K562 (cell line): ENCODE results near the gene NEU1. TPM values are rescaled to one million over a fixed set of nuclear protein-coding genes. Genes with fewer than 3 reads are reported as not detected.

Experiments
- BCLAF1 ChIP-seq, 2 experiments: fragments of 450-650 bp in 1 of 2; IDR thresholded peaks; 2 replicates each; pipeline ENCODE4 v1.6.1; 2011 to 2017; ENCODE audit warnings: low read depth in 2 of 2, antibody characterized with exemption in 1 of 2, borderline replicate concordance in 1 of 2, low read length in 1 of 2, mild to moderate bottlenecking in 1 of 2, mixed read lengths in 1 of 2; ENCODE audit not compliant: control insufficient read depth in 1 of 2
- ETV1 ChIP-seq: fragments of 450-650 bp; conservative IDR thresholded peaks from 2 replicates; pipeline ENCODE4 v1.6.1; 2016; ENCODE audit warnings: missing genetic modification characterization, control low read depth, low read depth, missing compliant biosample characterization
- HDAC8 ChIP-seq: fragments of 450-650 bp; IDR thresholded peaks from 2 replicates; pipeline ENCODE4 v1.6.1; 2016; ENCODE audit warnings: mild to moderate bottlenecking, missing genetic modification characterization, moderate library complexity, missing compliant biosample characterization
- HNRNPL ChIP-seq: fragments of 200-400 bp; formaldehyde crosslinking; IDR thresholded peaks from 2 replicates; pipeline ENCODE4 v1.6.1; 2017; ENCODE audit warnings: low read depth, mild to moderate bottlenecking, low read length
- KHSRP ChIP-seq: fragments of 450-650 bp; IDR thresholded peaks from 2 replicates; pipeline ENCODE4 v1.6.1; 2017
- MCM5 ChIP-seq: fragments of 450-650 bp; IDR thresholded peaks from 2 replicates; pipeline ENCODE4 v1.6.1; 2016; ENCODE audit warnings: low read depth
- MLX ChIP-seq, 2 experiments: fragments of 450-650 bp in 1 of 2; sonication (generic) in 1 of 2; formaldehyde crosslinking; conservative IDR thresholded peaks; 2 replicates each; pipeline versions ENCODE4 v1.4.0 to v1.8.1; 2020 to 2022; ENCODE audit warnings: mild to moderate bottlenecking in 1 of 2, missing genetic modification reagents in 1 of 2
- NFXL1 ChIP-seq: fragments of 450-650 bp; formaldehyde crosslinking; IDR thresholded peaks from 2 replicates; pipeline ENCODE4 v1.4.0; 2021; ENCODE audit warnings: mild to moderate bottlenecking
- PHTF2 ChIP-seq: fragments of 250-450 bp; sonication (Bioruptor Pico); IDR thresholded peaks from 2 replicates; pipeline ENCODE4 v1.5.0; 2021; ENCODE audit warnings: mild to moderate bottlenecking
- SPI1 ChIP-seq: IDR thresholded peaks from 2 replicates; pipeline ENCODE4 v1.6.1; 2011; ENCODE audit warnings: low read depth, low read length, control low read depth, borderline replicate concordance
- SRSF1 ChIP-seq: fragments of 200-400 bp; formaldehyde crosslinking; IDR thresholded peaks from 2 replicates; pipeline ENCODE4 v1.6.1; 2017; ENCODE audit warnings: mild to moderate bottlenecking, low read depth, low read length, moderate library complexity
- ZBTB8A ChIP-seq: fragments of 450-650 bp; IDR thresholded peaks from 2 replicates; pipeline ENCODE4 v1.6.1; 2018; ENCODE audit warnings: mild to moderate bottlenecking, moderate library complexity; ENCODE audit not compliant: partially characterized antibody
- ZNF436 ChIP-seq: fragments of 250-450, 450-650 bp; sonication (Bioruptor Pico); formaldehyde crosslinking; IDR thresholded peaks from 2 replicates; pipeline ENCODE4 v1.7.0; 2020; ENCODE audit warnings: mild to moderate bottlenecking
- ZNF668 ChIP-seq: fragments of 250-450 bp; sonication (Bioruptor Pico); IDR thresholded peaks from 2 replicates; pipeline ENCODE4 v1.8.0; 2022; ENCODE audit warnings: mild to moderate bottlenecking, inconsistent platforms
- ZNF77 ChIP-seq: fragments of 250-450 bp; sonication (Bioruptor Pico); IDR thresholded peaks from 2 replicates; pipeline ENCODE4 v1.5.0; 2020
- ZNF830 ChIP-seq: fragments of 250-450 bp; sonication (Bioruptor Pico); IDR thresholded peaks from 2 replicates; pipeline ENCODE4 v1.5.0; 2021; ENCODE audit warnings: mild to moderate bottlenecking
- polyA plus RNA-seq, 8 experiments: library from polyadenylated mRNA; depleted of rRNA in 4 of 8; stranded (reverse) in 5 of 8; unstranded in 3 of 8; fragments of >200 nt; fragmentation: Nextera tagmentation in 2 of 8; fragmentation: Illumina TruSeq in 1 of 8; extraction: Ambion mirVana in 2 of 8; extraction: Trizol in 1 of 8; gene quantifications; 2 replicates each; pipeline versions ENCODE4 v1.2.1 to v1.2.3, GENCODE V29; 2011 to 2014; ENCODE audit warnings: inconsistent platforms in 1 of 8, missing spikeins in 1 of 8
- total RNA-seq, 7 experiments: library from RNA; depleted of rRNA in 6 of 7; stranded (reverse); fragments of >200 nt in 6 of 7; fragmentation: Illumina TruSeq in 2 of 7; extraction: Trizol in 2 of 7; gene quantifications; 2 replicates each; pipeline versions ENCODE4 v1.2.1 to v1.2.3, GENCODE V29; 2011 to 2021; ENCODE audit warnings: low replicate concordance in 1 of 7
- TF ChIP-seq, protein P1 (sequence below): fragments of 250-450 bp; sonication (Bioruptor Pico); IDR thresholded peaks from 2 replicates; pipeline ENCODE4 v1.4.0; 2020; ENCODE audit warnings: mild to moderate bottlenecking, moderate library complexity
- TF ChIP-seq, protein P2 (sequence below): sonication (generic); formaldehyde crosslinking; IDR thresholded peaks from 2 replicates; pipeline ENCODE4 v1.8.0; 2022; ENCODE audit warnings: missing genetic modification reagents, mild to moderate bottlenecking, borderline replicate concordance

NEU1 gene
- total and polyA plus RNA-seq, 9 of the 15 experiments (the other 6 are each of a cell fraction or from before 2014, with no cell fraction given) = 14.8 to 67.8 (median 51.0) TPM

DNA sequence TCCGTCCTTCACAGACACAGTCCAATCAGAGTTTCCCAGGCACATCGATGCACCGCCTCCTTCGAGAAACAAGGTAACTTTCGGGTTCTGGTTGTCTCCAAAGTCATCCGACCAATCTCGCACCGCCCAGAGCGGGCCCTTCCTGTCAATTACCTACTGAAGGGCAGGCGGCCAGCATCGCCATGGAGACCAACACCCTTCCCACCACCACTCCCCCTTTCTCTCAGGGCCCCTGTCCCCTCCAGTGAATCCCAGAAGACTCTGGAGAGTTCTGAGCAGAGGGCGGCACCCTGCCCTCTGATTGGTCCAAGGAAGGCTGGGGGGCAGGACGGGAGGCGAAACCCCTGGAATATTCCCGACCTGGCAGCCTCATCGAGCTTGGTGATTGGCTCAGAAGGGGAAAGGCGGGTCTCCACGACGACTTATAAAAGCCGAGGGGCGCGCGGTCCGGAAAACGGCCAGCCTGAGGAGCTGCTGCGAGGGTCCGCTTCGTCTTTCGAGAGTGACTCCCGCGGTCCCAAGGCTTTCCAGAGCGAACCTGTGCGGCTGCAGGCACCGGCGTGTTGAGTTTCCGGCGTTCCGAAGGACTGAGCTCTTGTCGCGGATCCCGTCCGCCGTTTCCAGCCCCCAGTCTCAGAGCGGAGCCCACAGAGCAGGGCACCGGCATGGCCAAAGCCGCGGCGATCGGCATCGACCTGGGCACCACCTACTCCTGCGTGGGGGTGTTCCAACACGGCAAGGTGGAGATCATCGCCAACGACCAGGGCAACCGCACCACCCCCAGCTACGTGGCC lies 35.1 kb downstream of the NEU1 start, which contains the start of gene HSPA1B (continued):
- TF ChIP-seq, protein P1, sequence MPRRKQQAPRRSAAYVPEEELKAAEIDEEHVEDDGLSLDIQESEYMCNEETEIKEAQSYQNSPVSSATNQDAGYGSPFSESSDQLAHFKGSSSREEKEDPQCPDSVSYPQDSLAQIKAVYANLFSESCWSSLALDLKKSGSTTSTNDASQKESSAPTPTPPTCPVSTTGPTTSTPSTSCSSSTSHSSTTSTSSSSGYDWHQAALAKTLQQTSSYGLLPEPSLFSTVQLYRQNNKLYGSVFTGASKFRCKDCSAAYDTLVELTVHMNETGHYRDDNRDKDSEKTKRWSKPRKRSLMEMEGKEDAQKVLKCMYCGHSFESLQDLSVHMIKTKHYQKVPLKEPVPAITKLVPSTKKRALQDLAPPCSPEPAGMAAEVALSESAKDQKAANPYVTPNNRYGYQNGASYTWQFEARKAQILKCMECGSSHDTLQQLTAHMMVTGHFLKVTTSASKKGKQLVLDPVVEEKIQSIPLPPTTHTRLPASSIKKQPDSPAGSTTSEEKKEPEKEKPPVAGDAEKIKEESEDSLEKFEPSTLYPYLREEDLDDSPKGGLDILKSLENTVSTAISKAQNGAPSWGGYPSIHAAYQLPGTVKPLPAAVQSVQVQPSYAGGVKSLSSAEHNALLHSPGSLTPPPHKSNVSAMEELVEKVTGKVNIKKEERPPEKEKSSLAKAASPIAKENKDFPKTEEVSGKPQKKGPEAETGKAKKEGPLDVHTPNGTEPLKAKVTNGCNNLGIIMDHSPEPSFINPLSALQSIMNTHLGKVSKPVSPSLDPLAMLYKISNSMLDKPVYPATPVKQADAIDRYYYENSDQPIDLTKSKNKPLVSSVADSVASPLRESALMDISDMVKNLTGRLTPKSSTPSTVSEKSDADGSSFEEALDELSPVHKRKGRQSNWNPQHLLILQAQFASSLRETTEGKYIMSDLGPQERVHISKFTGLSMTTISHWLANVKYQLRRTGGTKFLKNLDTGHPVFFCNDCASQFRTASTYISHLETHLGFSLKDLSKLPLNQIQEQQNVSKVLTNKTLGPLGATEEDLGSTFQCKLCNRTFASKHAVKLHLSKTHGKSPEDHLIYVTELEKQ = peak; percentile 55; the same call in 1 of the 2 replicates
- TF ChIP-seq ETV1 (tag) = peak; percentile 77
- peak; percentile 75; the same call in 1 of the 2 replicates for TF ChIP-seq HDAC8 (tag)
- TF ChIP-seq ZNF77 (CRISPR knock-in tag) = no peak
- peak; percentile 69 for TF ChIP-seq ZNF436
- TF ChIP-seq PHTF2 = peak; percentile 99; the same call in 1 of the 2 replicates
- no peak for TF ChIP-seq ZBTB8A
- TF ChIP-seq NFXL1 (CRISPR knock-in tag) = no peak
- peak; percentile 94 for TF ChIP-seq SRSF1
- no peak for TF ChIP-seq ZNF668 (CRISPR knock-in tag)
- no peak for TF ChIP-seq BCLAF1 (IDR thresholded peaks at IDR 0.05; ENCODE audit: borderline replicate concordance in 1 of 2, control insufficient read depth in 1 of 2, low read depth in 2 of 2, low read length in 1 of 2)
- peak; percentile 52 to 95; a peak in 1 of 4 replicates for TF ChIP-seq MLX (CRISPR knock-in tag; conservative IDR thresholded peaks at IDR 0.05)
- 0 out of 2 replicates have a peak, but pooled peaks have one; percentile 60 for TF ChIP-seq HNRNPL
- TF ChIP-seq, protein P2, sequence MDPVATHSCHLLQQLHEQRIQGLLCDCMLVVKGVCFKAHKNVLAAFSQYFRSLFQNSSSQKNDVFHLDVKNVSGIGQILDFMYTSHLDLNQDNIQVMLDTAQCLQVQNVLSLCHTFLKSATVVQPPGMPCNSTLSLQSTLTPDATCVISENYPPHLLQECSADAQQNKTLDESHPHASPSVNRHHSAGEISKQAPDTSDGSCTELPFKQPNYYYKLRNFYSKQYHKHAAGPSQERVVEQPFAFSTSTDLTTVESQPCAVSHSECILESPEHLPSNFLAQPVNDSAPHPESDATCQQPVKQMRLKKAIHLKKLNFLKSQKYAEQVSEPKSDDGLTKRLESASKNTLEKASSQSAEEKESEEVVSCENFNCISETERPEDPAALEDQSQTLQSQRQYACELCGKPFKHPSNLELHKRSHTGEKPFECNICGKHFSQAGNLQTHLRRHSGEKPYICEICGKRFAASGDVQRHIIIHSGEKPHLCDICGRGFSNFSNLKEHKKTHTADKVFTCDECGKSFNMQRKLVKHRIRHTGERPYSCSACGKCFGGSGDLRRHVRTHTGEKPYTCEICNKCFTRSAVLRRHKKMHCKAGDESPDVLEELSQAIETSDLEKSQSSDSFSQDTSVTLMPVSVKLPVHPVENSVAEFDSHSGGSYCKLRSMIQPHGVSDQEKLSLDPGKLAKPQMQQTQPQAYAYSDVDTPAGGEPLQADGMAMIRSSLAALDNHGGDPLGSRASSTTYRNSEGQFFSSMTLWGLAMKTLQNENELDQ = peak; percentile 29; the same call in 1 of the 2 replicates
- no peak for TF ChIP-seq KHSRP
- TF ChIP-seq ZNF830 = no peak
- TF ChIP-seq SPI1 = peak; percentile 15; the same call in 1 of the 2 replicates
- TF ChIP-seq MCM5 = no peak
